NB4 (cell line): ENCODE measurements around the gene MFN2.

Experiments used
- MYC ChIP-seq: IDR thresholded peaks from 2 replicates; pipeline ENCODE4 v1.6.1; 2011; ENCODE audit warnings: low read depth, low read length
- POLR2A ChIP-seq: IDR thresholded peaks from 2 replicates; pipeline ENCODE4 v1.6.1; 2011; ENCODE audit warnings: mild to moderate bottlenecking; ENCODE audit not compliant: insufficient read length; ENCODE audit errors: extremely low read depth
- TF ChIP-seq, protein P1 (sequence below): IDR thresholded peaks from one replicate; pipeline ENCODE4 v1.5.1; 2012; ENCODE audit warnings: low read depth, low read length
- TF ChIP-seq, protein P2 (sequence below): IDR thresholded peaks from 2 replicates; pipeline ENCODE4 v1.6.1; 2011; ENCODE audit warnings: low read depth, low read length

GRCh38 chr1:12047120-12047876 lies 67.1 kb downstream of the MFN2 start:
- TF ChIP-seq, protein P1, sequence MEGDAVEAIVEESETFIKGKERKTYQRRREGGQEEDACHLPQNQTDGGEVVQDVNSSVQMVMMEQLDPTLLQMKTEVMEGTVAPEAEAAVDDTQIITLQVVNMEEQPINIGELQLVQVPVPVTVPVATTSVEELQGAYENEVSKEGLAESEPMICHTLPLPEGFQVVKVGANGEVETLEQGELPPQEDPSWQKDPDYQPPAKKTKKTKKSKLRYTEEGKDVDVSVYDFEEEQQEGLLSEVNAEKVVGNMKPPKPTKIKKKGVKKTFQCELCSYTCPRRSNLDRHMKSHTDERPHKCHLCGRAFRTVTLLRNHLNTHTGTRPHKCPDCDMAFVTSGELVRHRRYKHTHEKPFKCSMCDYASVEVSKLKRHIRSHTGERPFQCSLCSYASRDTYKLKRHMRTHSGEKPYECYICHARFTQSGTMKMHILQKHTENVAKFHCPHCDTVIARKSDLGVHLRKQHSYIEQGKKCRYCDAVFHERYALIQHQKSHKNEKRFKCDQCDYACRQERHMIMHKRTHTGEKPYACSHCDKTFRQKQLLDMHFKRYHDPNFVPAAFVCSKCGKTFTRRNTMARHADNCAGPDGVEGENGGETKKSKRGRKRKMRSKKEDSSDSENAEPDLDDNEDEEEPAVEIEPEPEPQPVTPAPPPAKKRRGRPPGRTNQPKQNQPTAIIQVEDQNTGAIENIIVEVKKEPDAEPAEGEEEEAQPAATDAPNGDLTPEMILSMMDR = no peak
- TF ChIP-seq, protein P2, sequence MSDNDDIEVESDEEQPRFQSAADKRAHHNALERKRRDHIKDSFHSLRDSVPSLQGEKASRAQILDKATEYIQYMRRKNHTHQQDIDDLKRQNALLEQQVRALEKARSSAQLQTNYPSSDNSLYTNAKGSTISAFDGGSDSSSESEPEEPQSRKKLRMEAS = no peak
- TF ChIP-seq MYC (no peak), POLR2A (no peak)
